ENCODE measurements around the gene SDS.

SDS gene

DNA sequence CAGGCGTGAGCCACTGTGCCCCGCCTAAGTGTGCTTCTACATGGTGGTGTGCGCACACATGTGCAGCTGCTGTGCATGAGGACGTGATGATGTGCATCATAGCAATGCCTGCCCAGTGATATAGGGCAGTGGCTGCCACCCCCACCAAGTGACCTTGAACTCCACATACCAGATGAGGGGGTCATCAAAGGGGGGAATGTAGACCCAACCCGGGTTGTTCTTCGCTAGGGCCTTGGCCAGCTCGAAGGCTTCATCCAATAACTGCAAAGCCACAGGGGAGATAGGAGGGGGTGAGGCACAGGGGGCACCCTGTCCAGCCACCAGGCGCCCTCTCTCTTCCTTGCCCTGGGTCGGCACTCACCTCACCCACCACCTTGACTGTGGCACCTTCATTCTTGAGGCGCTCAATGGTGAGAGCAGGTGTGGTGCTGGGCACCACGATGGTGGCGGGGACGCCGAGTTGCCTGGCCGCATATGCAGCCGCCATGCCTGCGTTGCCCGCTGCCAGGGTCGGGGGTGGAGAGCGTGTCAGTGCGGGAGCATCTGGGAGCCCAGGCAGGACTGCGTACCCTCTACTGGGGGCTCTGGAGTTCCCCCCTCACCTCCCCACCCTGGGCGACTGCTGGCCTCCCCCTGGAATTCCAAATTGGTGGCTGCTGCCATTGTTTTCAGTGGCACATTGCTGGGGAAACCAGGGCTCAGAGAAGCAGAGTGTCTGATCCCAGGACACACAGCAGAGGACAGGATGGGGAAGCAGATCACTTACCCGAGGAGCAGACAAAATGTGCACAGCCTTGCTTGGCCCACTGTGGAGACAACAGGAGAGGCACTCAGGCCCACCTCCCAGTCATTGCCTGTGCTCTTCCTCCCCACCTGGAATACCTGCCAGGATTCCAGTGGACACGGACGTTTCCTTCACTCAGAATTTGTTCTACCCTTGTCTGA is 5.1 kb downstream of the SDS start:
- no peak for DNase-seq

DNA sequence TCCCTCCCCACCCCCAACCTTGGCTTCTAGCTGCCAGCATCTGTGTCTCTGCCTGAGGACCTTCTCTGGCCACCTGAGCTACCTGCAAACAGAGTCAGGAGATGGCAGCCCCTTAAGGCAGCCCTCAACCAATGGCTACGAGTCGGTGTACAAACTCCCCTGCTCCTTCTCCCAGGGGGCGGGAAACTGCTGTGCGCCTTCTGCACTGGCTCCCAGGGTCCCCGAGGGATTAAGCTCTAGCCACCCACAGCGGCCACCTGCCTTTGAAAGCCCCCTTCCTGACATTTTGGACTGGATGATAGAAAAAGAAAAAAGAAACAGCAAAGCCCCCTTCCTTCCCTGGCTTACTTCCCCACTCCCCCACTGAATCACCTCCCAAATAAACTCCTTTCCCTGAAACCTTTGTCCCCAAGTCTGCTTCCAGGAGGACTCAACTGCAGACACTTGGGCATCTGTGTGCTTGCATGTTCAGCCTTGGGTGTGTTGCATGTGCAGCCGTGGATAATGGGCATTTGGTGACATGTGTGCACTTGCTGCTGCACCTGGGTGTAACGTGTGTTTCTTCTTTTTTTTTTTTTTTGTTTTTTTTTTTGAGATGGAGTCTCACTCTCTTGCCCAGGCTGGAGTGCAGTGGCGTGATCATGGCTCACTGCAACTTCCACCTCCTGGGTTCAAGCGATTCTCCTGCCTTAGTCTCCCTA is 6.0 kb downstream of the SDS start:
- no peak for DNase-seq

DNA sequence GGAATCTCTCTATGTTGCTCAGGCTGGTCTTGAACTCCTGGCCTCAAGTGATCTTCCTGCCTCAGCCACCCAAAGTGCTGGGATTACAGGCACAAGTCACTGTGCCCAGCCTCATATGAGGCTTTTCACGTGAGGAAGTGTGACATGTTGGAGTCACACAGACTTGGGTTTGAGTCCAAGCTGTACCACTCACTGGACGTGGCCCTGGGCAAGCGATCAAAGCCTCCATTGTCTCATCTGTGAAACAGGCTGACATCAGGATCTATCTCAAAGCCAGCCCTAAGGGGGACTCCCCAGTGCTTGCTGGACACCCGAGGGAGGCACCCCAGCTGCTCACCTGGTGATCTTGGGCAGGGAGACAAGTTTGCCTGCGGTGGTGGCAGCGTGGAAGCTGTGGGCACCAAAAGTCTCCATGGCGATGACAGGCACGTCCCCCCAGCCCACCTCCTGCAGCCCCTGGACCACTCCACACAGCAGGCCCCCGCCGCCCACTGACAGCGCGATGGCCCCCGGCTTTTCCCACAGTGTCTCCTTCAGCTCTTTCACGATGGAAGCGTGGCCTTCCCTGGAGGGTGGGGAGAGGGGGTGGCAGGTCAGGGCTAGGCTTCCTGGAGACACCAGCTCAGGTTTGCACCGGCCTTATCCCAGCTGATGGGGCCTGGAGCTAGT is 6.7 kb downstream of the SDS start:
- DNase-seq: no peak

DNA sequence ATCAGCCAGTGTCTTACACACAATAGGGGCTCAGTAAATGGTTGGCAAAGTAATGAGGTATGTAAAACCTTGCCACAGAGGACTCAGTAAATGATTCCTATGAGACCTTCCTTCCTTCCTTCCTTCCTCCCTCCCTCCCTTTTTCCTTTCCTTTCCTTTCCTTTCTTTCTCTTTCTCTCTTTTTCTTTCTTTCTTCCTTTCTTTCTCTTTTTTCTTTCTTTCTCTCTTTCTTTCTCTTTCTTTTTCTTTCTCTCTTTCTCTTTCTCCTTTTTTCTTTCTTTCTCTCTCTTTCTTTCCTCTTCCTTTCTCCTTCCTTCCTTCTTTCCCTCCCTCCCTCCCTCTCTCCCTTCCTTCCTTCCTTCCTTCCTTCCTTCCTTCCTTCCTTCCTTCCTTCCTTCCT is 7.5 kb downstream of the SDS start:
- DNase-seq: no peak

DNA sequence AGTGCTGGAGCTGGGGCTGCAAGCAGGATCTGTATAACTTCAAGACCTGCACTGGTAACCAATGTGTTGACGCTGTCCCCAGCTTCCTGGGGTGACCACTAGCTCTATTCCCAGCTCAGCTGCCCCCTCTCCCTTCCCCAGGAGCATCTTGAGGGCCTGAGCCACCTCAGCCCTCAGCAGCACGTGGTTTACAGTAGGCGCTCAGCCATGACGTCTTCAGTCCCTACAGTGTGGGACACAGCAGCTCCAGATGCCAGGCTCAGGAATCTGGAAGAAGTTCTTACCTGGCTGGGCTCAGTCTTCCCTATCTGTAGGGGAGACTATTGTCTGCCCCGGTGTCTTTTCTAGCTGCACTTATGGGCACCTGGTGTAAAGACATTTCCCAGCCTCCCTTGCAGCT is 8.6 kb downstream of the SDS start:
- no peak for DNase-seq

DNA sequence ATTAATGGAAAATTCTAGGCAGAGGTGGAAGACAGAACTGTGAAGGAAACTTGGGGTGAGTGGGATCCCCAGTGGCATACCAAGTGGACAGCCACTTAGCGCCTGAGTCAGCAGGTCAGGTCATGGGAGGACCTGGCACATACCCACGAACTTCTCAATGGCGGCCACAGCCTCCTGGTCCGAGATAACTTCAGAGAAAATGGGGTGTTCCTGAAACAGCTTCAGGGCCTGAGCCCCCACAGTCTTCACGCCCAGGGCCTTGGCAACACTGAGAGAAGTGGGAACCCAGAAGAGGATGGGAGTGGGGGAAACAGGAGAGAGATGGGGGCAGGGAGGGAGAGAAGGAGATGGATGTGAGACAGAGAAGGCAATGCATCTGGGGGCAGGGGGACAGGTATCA is 9.9 kb downstream of the SDS start:
- DNase-seq: no peak

DNA sequence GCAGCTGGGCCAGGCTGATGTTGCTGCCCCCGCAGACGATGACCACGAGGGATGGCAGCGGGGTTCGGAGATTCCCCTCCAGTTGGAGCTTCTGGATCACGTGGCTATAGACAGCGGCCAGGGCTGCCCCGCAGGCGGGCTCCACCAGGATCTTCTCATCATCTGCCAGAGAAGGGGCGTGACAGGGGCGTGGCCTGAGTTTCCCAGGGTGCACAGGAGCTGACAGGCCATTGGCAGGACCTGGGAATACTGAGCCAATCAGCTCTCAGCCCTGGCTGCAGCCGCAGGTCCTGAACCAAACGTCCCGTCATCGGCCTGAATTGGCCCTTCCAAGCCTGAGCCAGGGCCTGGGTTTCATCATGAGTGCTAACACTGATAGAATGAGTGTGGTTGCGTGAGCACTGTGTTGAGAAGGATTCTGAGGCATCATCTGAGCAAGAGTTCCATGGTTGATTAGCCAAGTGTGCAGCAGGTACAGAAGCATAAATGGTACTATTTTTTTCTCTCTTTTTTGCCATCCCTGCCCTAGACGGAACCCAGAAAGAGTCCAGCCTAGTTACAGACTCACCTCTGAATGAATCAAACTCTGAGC is 10.6 kb downstream of the SDS start:
- no peak for DNase-seq

DNA sequence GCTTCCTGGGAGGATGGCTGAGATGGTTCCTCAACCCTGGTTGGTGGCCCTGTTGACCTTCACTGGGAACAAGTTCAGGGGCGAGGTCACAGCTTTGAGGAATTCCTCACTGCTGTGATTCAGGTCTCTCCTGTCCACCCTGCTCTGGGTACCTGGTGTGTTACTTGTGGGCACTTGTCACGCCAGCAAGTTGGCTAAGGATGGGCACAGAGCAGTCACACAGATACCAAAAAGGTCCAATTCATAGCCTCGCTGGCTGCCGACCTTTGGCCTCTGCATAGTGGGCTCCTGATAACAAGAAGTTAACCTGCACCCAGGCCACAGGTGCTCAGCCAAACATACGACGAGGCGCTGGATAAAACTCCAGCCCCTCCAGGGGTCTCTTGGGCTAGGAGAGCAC is 11.2 kb downstream of the SDS start:
- DNase-seq: no peak

DNA sequence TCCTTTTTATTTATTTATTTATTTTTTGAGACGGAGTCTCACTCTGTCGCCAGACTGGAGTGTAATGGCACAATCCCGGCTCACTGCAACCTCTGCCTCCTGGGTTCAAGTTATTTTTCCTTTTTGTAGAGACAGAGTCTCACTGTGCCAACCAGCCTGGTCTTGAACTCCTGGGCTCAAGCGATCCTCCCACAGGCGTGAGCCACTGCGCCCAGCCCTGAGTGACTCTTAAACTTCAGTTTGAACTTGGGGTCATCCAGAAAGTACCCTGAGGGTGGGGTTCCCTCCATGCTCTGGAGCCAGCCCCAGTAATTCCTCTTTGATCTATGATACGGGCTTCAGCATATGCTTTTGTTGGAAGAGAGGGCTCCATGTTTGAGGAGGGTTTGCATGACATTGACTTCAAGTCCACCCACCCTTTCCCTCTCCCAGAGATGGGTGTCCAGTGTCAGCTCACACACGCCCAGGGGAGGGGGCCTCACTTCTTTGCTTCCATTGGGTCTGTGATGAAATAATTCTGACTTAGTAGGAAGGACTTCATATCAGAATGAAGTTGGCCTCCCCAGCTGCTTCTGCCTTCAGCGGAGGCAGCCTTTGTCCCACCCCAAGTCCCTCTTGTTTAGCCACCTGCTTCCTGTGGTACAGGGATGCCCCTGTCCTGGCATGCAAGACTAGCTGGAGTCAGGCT is 11.9 kb downstream of the SDS start:
- DNase-seq: no peak

DNA sequence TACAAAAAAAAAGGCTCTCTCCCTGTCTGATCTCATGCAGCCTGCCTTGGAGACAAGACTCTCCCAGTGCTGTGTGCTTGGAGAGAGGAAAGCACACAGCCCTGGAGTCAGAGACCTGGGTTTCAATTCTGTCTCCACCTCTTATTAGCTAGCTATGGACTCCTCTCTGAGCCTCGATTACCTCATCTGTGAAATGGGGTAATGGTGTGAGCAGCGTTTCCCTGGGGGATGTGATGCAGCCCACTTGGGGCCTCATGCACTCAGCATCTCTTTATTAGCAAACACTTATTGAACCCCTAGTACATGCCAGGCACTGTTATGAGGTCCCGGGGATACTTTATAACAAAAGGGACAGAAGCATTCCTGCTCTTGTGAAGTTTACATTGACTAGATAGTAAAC is 12.5 kb downstream of the SDS start:
- no peak for DNase-seq

DNA sequence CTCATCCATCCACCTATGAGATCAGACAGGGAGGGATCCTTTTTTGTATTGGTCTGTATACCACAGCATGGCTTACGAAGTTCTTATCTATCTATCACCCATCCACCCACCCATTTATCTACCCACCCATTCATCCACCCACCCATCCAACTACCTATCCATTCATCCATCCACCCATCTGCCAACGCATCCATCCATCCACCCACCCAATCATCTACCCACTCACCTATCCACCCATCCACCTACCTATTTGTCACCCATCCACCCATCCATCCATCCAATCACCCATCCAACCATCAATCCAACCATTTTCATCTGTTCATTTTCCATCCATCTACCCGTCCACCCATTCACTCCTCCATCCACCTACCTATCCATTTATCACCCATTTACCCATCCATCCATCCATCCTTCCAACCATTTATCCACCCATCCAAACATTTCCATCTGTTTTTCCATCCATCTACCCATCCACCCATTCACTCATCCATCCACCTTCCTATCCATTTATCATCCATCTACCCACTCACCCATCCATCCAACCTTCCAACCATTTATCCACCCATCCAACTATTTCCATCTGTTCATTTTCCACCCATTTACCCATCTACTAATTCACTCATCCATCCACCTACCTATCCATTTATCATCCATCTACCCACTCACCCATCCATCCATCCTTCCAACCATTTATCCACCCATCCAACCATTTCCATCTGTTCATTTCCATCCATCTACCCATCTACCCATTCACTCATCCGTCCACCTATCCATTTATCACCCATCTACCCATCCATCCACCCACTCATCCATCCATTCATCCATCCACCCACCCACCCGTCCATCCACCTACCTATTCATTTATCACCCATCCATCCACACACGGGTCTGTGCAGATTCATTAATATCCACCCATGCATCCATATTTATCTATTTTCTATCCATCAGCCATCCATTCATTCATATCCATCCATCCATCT is 13.3 kb downstream of the SDS start:
- no peak for DNase-seq

DNA sequence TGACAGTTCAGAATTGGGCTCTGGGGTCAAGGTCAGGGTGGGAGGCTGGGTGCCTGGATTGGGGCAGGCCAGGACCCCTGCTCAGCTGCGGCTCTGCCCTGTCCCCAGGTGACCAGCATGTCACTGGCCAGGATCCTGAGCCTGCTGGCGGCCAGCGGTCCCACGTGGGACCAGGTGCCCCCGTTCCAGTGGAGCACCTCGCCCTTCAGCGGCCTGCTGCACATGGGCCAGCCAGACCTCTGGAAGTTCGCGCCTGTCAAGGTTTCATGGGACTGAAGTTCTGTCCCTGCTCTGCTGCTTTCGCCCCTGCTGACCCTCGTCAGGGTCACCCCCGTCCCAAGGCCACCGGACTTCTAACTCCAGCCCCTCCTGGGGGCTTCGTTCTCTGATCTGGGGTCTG is 15.3 kb downstream of the SDS start:
- no peak for DNase-seq

DNA sequence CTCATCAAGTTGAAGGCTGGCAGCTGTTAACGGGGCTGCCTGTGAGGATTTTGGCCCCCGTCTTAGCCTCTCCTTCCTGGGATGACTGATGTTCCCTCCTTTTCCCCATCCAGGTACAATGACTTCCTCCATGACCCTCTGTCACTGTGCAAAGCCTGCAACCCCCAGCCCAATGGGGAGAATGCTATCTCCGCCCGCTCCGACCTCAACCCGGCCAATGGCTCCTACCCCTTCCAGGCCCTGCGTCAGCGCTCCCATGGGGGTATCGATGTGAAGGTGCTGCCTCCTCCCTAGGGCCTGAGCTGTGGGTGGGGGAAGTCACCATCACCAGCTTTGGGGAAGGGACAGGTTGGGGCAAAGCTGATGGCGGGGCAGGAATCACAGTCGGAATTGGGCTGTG is 16.1 kb downstream of the SDS start:
- no peak for DNase-seq

DNA sequence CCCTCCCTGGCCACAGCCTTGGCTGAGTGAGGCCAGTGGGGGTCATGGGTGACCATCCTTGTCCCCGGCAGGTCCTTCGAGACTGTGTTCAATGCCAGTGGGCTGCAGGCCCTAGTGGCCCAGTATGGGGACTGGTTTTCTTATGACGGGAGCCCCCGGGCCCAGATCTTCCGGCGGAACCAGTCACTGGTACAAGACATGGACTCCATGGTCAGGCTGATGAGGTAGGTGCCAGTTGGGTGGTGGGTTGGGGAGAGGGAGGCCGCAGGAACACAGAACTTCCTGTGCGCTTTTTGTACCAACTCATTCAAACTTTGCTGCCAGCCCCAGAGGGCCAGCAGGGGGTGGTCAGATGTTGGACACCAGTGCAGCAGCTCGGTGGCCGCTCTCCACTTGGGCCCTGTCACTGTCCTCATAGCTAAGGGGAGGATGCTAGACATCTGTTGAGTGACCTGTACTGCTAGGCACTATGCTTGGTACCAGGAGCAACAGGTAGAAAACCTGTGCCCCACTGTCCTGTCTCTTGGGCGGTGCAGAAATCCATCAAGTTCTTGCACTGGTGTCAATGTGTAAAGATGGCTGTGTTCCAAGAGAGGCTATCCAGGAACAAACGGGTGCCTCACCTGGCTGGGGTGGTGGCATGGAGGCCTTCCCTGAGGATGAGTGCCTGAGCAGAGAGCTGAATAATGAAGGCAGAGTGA is 16.7 kb downstream of the SDS start:
- no peak for DNase-seq

DNA sequence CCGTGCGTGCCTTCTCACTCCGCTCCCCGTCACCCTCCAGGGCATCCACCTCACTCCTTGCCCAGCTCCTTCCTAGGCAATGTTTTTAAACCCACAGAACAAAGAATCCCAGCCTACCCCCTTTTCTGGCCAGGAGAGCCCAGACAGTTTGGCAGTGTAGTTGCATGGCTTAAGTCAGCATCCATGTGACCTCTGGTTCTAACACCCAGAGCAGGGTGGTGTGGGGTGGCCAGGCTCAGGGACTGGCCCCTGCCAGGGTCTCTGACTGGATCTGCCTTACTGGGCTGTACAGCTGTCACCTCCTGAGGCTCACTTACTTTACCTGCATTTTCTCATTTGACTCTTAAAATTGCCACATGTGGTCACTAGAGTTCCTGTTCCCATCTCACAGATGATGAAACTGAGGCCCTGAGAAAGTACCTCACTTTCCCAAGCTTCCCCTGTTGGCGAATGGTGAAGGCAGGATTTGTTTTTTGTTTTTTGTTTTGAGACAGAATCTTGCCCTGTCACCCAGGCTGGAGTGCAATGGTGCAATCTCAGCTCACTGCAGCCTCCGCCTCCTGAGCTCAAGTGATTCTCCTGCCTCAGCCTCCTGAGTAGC is 18.3 kb downstream of the SDS start:
- no peak for DNase-seq

DNA sequence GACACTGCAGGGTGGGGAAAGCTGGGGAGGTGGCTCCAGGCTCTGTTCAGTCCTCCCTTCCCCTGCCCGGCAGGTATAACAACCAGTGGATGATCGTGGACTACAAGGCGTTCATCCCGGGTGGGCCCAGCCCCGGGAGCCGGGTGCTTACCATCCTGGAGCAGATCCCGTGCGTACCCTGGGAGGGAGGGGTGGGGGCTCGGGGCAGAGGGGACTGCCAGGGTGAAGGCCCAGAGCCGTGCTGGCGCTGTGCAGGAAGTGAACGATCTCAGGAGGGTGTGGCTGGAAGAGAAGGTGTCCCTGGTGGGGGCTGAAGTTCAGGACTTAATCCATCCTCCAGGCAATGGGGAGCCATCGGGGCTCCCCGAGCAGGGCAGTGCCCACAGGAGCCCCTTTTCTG is 18.9 kb downstream of the SDS start:
- no peak for DNase-seq

DNA sequence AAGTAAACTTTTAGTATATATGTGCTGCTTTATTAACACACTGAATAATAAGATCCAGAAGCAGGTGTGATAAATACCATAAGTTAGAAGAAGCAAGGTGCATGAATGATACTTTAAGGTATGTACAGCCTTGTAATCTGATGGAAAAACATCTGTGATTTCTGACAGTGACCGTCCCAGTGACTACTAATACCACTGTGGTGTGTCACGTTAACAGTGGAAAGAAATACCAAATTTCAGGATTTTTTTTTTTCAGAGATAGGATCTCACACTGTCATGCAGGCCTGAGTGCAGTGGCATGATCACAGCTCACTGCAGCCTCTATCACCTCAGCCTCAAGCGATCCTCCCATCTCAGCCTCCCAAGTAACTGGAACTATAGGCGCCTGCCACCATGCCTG is 21.5 kb downstream of the SDS start:
- no peak for DNase-seq

DNA sequence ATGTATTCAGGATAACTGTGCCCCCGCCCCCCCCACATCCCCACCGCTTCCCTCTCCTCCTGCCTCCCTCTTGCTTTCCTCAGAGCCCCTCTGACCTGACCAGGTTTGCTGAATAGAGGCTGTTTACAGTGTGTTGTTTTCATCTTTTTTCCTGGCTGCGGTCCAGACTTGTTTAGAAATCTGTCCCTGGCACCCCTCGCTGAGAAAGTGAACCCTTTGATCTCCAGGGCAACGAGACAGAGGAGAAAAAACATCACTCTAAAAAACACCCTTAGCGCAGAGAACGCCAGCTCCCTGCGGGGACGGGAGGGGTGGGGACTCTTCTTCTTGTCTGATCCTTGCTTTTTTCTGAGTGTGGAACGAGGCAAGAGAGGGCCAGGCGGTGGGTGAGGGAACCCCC is 22.5 kb downstream of the SDS start:
- no peak for DNase-seq

DNA sequence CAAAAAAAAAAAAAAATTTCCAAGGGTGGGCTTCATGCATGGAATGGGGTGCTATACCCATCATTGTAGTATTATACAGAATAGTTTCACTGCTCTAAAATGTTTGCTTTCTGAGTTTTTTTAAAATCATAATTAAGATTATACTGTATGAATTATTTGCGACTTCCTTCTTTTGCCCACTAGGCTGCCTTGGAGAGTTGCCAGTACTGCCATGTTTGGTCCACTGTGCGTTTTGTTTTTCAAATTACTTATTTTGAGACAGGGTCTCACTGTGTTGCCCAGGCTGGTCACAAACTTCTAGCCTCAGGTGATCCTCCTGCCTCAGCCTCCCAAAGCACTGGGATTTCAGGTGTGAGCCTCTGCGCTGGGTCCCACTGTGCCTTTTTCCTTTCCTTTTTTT is 25.4 kb downstream of the SDS start:
- DNase-seq: no peak

DNA sequence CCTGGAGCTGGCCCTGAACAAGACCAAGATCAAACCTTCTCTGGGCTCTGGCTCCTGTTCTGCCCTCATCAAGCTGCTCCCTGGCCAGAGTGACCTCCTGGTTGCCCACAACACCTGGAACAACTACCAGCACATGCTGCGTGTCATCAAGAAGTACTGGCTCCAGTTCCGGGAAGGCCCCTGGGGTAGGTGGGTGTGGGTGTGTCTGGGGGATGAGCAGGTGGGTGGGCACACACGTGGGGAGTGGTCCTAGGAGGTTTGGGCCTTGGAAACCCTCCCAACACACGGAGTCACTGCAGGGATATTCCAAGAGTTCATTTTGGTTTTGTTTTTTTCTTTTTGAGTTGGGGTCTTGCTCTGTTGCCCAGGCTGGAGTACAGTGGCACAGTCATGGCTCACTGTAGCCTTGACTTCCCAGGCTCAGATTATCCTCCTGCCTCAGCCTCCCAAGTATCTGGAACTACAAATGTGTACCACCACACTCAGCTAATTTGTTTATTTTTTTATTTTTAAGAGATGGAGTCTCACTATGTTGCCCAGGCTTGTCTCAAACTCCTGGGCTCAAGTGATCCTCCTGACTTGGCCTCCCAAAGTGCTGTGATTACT is 28.8 kb downstream of the SDS start:
- DNase-seq: no peak
